Epithelial cell of esophagus (primary cell): ENCODE measurements around the gene MCCC1.

Experiments
- DNase-seq: peaks from one replicate; pipeline ENCODE4 v3.0.0; 2010; ENCODE audit warnings: low read depth
- H3K4me3 ChIP-seq: 2 replicates; pipeline ENCODE4 v1.5.1; 2011; ENCODE audit warnings: mild to moderate bottlenecking, low read length, control low read depth
- TF ChIP-seq, protein P1 (sequence below): IDR thresholded peaks from 2 replicates; pipeline ENCODE4 v1.5.1; 2011; ENCODE audit warnings: low read depth, mild to moderate bottlenecking, low read length, control low read depth, inconsistent platforms; ENCODE audit not compliant: insufficient read depth; ENCODE audit errors: missing control alignments

MCCC1 gene

DNA sequence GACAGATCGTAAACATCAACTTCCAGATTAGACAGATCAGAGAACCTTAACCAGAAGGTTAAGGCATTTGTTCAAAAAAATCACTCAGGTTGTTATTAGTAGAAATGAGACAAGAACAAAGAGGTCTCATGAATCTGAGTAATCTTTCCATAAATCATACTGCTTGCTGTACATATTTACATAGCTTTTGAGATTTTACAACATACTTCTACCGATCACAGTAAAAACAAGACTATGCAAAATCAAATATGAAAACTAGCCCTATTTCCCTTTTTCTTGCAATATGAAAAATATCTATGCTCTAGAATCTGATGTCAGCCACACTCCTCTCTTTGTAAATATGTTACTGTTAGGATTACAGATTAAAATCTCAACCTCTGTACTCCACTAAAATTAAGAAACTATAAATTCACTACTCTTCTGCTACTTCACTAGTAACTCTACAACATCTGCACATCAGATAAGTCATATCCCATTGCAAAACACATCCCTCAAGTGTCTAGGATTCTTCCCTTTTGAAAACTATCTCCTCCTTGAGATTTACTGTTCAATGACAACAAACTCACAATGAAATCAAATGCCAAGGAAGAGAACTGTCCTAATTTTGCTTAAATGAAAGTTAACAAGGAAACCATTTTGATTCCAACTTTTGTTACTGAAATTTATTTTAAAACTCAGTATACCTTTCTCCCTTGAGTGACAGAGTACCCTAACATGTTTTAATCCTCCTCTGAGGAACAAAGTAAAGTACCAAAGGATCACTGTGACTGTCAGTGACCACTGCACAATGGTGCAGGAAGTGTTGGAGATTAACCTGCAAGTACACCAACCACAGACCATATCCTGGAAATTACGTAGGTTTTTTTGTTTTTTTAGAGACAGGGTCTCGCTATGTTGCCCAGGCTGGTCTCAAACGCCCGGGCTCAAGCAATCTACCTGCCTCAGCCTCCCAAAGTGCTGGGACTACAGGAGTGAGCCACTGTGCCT is 131.8 kb downstream of the MCCC1 start:
- no peak for DNase-seq
- TF ChIP-seq, protein P1, sequence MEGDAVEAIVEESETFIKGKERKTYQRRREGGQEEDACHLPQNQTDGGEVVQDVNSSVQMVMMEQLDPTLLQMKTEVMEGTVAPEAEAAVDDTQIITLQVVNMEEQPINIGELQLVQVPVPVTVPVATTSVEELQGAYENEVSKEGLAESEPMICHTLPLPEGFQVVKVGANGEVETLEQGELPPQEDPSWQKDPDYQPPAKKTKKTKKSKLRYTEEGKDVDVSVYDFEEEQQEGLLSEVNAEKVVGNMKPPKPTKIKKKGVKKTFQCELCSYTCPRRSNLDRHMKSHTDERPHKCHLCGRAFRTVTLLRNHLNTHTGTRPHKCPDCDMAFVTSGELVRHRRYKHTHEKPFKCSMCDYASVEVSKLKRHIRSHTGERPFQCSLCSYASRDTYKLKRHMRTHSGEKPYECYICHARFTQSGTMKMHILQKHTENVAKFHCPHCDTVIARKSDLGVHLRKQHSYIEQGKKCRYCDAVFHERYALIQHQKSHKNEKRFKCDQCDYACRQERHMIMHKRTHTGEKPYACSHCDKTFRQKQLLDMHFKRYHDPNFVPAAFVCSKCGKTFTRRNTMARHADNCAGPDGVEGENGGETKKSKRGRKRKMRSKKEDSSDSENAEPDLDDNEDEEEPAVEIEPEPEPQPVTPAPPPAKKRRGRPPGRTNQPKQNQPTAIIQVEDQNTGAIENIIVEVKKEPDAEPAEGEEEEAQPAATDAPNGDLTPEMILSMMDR = no peak
- H3K4me3 ChIP-seq = no peak overlapping the region

DNA sequence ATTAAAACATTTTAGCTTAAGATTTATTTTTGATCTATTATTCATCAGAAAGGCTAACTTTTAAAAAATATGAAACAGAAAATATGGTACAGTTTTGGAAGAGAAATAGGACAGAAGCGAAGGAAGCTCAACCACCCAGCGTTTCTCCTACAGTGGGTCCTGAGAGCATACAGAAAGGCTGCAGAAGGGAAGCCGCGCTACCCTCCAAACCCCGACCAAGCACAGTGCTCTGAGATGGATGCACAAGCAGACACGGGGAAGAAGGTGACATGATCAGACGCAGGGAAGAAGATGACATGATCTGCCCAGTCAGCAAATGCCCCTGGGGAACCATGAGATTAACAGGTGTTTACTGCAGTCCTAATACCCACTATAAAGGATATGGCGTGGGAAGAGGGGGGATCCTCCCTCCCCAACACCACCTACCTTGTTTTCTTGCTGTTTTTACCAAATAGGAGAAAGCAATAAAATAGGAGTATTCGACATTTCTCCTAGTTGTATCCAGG is 133.4 kb downstream of the MCCC1 start:
- no peak for DNase-seq
- TF ChIP-seq, protein P1 = no peak
- H3K4me3 ChIP-seq = no peak overlapping the region
